Stimulated activated CD8-positive, alpha-beta memory T cell treated with anti-CD3 and anti-CD28 coated beads, Interleukin-15, amount 100 ng/mL, for 48 hours (primary cell): ENCODE results near the gene YARS2.

Source experiments
- DNase-seq, 2 donors: peaks; one replicate each; pipeline ENCODE4 v3.0.0-alpha.2; 2020; ENCODE audit warnings: low read depth in 2 of 2

Gene YARS2

GRCh38 chr12:32755654-32756475, at the start of gene YARS2:
YARS2 (minus strand) TSS chr12:32755897; CDS start chr12:32755874, 23 bp downstream.
- peak; percentile 81 to 83 for DNase-seq

- DNase-seq: no peak
Observed at GRCh38 chr12:32804301-32804700, 48.6 kb upstream of the YARS2 start.

GRCh38 chr12:32801269-32801980, 45.7 kb upstream of the YARS2 start:
- no peak for DNase-seq

- DNase-seq: no peak
Observed at GRCh38 chr12:32794281-32794680, 38.6 kb upstream of the YARS2 start.

- no peak for DNase-seq
Observed at GRCh38 chr12:32789916-32790315, 34.2 kb upstream of the YARS2 start.

- DNase-seq: no peak
Observed at GRCh38 chr12:32789446-32789845, 33.7 kb upstream of the YARS2 start.

- DNase-seq: no peak
Observed at GRCh38 chr12:32788405-32788804, 32.7 kb upstream of the YARS2 start.

GRCh38 chr12:32785557-32785956, 29.9 kb upstream of the YARS2 start:
- DNase-seq: no peak

- no peak for DNase-seq
Observed at GRCh38 chr12:32783029-32783428, 27.3 kb upstream of the YARS2 start.

GRCh38 chr12:32780071-32780470, 24.4 kb upstream of the YARS2 start:
- DNase-seq: no peak

GRCh38 chr12:32777691-32778175, 22.0 kb upstream of the YARS2 start:
- DNase-seq: no peak

- no peak for DNase-seq
Observed at GRCh38 chr12:32777159-32777558, 21.5 kb upstream of the YARS2 start.

- no peak for DNase-seq
Observed at GRCh38 chr12:32776258-32776657, 20.6 kb upstream of the YARS2 start.

- no peak for DNase-seq
Observed at GRCh38 chr12:32773691-32774090, 18.0 kb upstream of the YARS2 start.

- no peak for DNase-seq
Observed at GRCh38 chr12:32770141-32770540, 14.4 kb upstream of the YARS2 start.

- no peak for DNase-seq
Observed at GRCh38 chr12:32768518-32768917, 12.8 kb upstream of the YARS2 start.

- DNase-seq: no peak
Observed at GRCh38 chr12:32765906-32766305, 10.2 kb upstream of the YARS2 start.

- no peak for DNase-seq
Observed at GRCh38 chr12:32761716-32762115, 6.0 kb upstream of the YARS2 start.

- DNase-seq: no peak
Observed at GRCh38 chr12:32757157-32757556, 1.5 kb upstream of the YARS2 start.

GRCh38 chr12:32756476-32757066, 874 bp upstream of the YARS2 start:
- DNase-seq: no peak

GRCh38 chr12:32755051-32755653, 545 bp downstream of the YARS2 start:
- peak; percentile 56 to 68 for DNase-seq

- DNase-seq: no peak
Observed at GRCh38 chr12:32754111-32754510, 1.6 kb downstream of the YARS2 start.
